ENCODE results near the gene IL2RG. TPM values are rescaled to one million over a fixed set of nuclear protein-coding genes. Genes with fewer than 3 reads are reported as not detected.
A peak's percentile ranks its signal among the peaks of the same experiment; 100 is the strongest.

Gene IL2RG
- total RNA-seq, 1 experiment from 2014 or later: not detected

DNA sequence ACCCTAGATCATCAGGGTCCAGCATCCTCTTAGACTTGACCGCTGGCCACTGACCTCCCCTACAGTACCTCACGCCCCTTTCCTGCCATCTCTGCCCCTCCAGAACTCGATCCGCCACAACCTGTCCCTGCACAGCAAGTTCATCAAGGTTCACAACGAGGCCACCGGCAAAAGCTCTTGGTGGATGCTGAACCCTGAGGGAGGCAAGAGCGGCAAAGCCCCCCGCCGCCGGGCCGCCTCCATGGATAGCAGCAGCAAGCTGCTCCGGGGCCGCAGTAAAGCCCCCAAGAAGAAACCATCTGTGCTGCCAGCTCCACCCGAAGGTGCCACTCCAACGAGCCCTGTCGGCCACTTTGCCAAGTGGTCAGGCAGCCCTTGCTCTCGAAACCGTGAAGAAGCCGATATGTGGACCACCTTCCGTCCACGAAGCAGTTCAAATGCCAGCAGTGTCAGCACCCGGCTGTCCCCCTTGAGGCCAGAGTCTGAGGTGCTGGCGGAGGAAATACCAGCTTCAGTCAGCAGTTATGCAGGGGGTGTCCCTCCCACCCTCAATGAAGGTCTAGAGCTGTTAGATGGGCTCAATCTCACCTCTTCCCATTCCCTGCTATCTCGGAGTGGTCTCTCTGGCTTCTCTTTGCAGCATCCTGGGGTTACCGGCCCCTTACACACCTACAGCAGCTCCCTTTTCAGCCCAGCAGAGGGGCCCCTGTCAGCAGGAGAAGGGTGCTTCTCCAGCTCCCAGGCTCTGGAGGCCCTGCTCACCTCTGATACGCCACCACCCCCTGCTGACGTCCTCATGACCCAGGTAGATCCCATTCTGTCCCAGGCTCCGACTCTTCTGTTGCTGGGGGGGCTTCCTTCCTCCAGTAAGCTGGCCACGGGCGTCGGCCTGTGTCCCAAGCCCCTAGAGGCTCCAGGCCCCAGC lies 10.5 kb downstream of the IL2RG start:
- peaks cover 7% of the 10 kb centered on the region for H3K23me2 ChIP-seq (ENCODE audit: insufficient read length, low read depth, low read length, poor library complexity, severe bottlenecking)
- H3K27ac ChIP-seq (ENCODE audit: insufficient read length, low read depth, low read length): no peak overlapping the region
- Mint-ChIP-seq H3K4me3 (peak overlapping the region; percentile 1 to 47; a peak in 2 of 5 replicates), H3K4me1 (peaks cover 50 to 63% of the 10 kb centered on the region in 2 experiments), H3K9me3 (peaks cover 69 to 71% of the 10 kb centered on the region in 2 experiments), H3K27me3 (ENCODE audit: low read depth) (peaks cover 47% of the 10 kb centered on the region), H3K27ac (peak overlapping the region in 1 of 3 experiments; percentile 31; a peak in 1 of 7 replicates), H3K36me3 (ENCODE audit: insufficient read depth in 1 of 3, low read depth in 3 of 3) (peaks cover 2 to 12% (median 9%) of the 10 kb centered on the region in 3 experiments; a peak in 5 of 7 replicates)
- peak; percentile 39 for DNase-seq
- no peaks in the 10 kb centered on the region for H3K79me2 ChIP-seq (ENCODE audit: insufficient read depth, low read length)
- H3K9me3 ChIP-seq (ENCODE audit: control insufficient read depth, low read depth, low read length): peaks cover 4% of the 10 kb centered on the region
- no peak overlapping the region for H3T11ph ChIP-seq (ENCODE audit: low read length)
- H3K56ac ChIP-seq (ENCODE audit: insufficient read length, low read depth, low read length): no peak overlapping the region
- H3K14ac ChIP-seq (ENCODE audit: insufficient read depth, low read length): no peak overlapping the region
- no peak overlapping the region for H2AK5ac ChIP-seq (ENCODE audit: insufficient read length, low read length)
- no peaks in the 10 kb centered on the region; the same call in 1 of the 2 replicates for H3K27me3 ChIP-seq (ENCODE audit: insufficient read depth, low read length)
- H2BK20ac ChIP-seq (ENCODE audit: low read depth, low read length, poor library complexity, severe bottlenecking): no peak overlapping the region
- H3K18ac ChIP-seq (ENCODE audit: insufficient read length, low read depth, low read length): no peak overlapping the region
- no peak overlapping the region for H2BK5ac ChIP-seq (ENCODE audit: insufficient read length, low read length)
- H3K4ac ChIP-seq (ENCODE audit: low read depth, low read length): no peak overlapping the region
- no peak overlapping the region for H2BK15ac ChIP-seq (ENCODE audit: low read depth, low read length)
- H3K9ac ChIP-seq (ENCODE audit: extremely low read depth, insufficient read length, low read length): no peak overlapping the region
- H2BK120ac ChIP-seq (ENCODE audit: low read depth, low read length, poor library complexity, severe bottlenecking): no peak overlapping the region
- H4K8ac ChIP-seq (replicated peaks; ENCODE audit: insufficient read length, low read depth, low read length): no peak overlapping the region
- no peak overlapping the region for H2AFZ ChIP-seq (ENCODE audit: low read length)
- H4K20me1 ChIP-seq (ENCODE audit: control insufficient read depth, insufficient read depth, insufficient read length): no peaks in the 10 kb centered on the region
- no peaks in the 10 kb centered on the region for H3K79me1 ChIP-seq (ENCODE audit: insufficient read depth, low read depth, low read length, poor library complexity, severe bottlenecking)
- WGBS (ENCODE audit: extremely low coverage, insufficient read length, low lambda C conversion rate): no CpG with 5 or more reads among the region's 31 CpGs
- no peak overlapping the region for H3K4me2 ChIP-seq (ENCODE audit: insufficient read depth, insufficient read length, low read length)
- H3K4me1 ChIP-seq (ENCODE audit: insufficient read depth, low read length): peaks cover 9% of the 10 kb centered on the region; the same call in 1 of the 2 replicates
- H3K23ac ChIP-seq (ENCODE audit: insufficient read length, low read depth, low read length): no peak overlapping the region
- no peak overlapping the region for H2BK12ac ChIP-seq (ENCODE audit: insufficient read length, low read depth, low read length)
- H4K91ac ChIP-seq (ENCODE audit: insufficient read length, low read depth, low read length): no peak overlapping the region
- TF ChIP-seq, protein P1, sequence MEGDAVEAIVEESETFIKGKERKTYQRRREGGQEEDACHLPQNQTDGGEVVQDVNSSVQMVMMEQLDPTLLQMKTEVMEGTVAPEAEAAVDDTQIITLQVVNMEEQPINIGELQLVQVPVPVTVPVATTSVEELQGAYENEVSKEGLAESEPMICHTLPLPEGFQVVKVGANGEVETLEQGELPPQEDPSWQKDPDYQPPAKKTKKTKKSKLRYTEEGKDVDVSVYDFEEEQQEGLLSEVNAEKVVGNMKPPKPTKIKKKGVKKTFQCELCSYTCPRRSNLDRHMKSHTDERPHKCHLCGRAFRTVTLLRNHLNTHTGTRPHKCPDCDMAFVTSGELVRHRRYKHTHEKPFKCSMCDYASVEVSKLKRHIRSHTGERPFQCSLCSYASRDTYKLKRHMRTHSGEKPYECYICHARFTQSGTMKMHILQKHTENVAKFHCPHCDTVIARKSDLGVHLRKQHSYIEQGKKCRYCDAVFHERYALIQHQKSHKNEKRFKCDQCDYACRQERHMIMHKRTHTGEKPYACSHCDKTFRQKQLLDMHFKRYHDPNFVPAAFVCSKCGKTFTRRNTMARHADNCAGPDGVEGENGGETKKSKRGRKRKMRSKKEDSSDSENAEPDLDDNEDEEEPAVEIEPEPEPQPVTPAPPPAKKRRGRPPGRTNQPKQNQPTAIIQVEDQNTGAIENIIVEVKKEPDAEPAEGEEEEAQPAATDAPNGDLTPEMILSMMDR (conservative IDR thresholded peaks at IDR 0.05): peak; percentile 35; the same call in 1 of the 3 replicates
- H4K5ac ChIP-seq (ENCODE audit: insufficient read length, low read depth, low read length): no peak overlapping the region
